Measurements from ENCODE around the gene CD63. TPM values are rescaled to one million over a fixed set of nuclear protein-coding genes. Genes with fewer than 3 reads are reported as not detected.

The CD63 gene
- total and polyA plus RNA-seq, 2 of the 13 experiments (the other 11 are each of a cell fraction or from before 2014, with no cell fraction given): 234 to 277 TPM

GRCh38 chr12:55728939-55729818 is at the start of gene CD63 (continued):
- TF ChIP-seq ZXDC (CRISPR knock-in tag; IDR thresholded peaks at IDR 0.05) (no peak), MAFK (conservative IDR thresholded peaks at IDR 0.05 in 1 of 2, IDR thresholded peaks at IDR 0.05 in 1 of 2; ENCODE audit: low read length in 2 of 2) (no peak), RXRA (CRISPR knock-in tag; IDR thresholded peaks at IDR 0.05) (peak; percentile 57; the same call in 1 of the 2 replicates), FOXK1 (CRISPR knock-in tag; IDR thresholded peaks at IDR 0.05; ENCODE audit: borderline replicate concordance, low read depth) (peak; percentile 49; the same call in 1 of the 2 replicates), NR2F6 (IDR thresholded peaks at IDR 0.05) (peak; percentile 30; the same call in 1 of the 2 replicates), NR2F6 (CRISPR knock-in tag; IDR thresholded peaks at IDR 0.05) (no peak; the same call in 1 of the 2 replicates), BRCA1 (CRISPR knock-in tag; IDR thresholded peaks at IDR 0.05) (no peak), GATAD1 (CRISPR knock-in tag; IDR thresholded peaks at IDR 0.05) (peak; percentile 28; the same call in 1 of the 2 replicates), ZNF446 (CRISPR knock-in tag; IDR thresholded peaks at IDR 0.05) (0 out of 2 replicates have a peak, but pooled peaks have one; percentile 38), ZNF883 (CRISPR knock-in tag; IDR thresholded peaks at IDR 0.05; ENCODE audit: not compliant biosample characterization) (no peak), ZMYM4 (CRISPR knock-in tag; IDR thresholded peaks at IDR 0.05) (no peak; the same call in 1 of the 2 replicates), SSRP1 (CRISPR knock-in tag; IDR thresholded peaks at IDR 0.05) (no peak; the same call in 1 of the 2 replicates), ZNF20 (CRISPR knock-in tag; IDR thresholded peaks at IDR 0.05) (no peak), CREB3 (CRISPR knock-in tag; IDR thresholded peaks at IDR 0.05) (no peak), PHB2 (IDR thresholded peaks at IDR 0.05; ENCODE audit: partially characterized antibody) (no peak), CBX1 (IDR thresholded peaks at IDR 0.05; ENCODE audit: low read depth) (no peak), ZNF615 (CRISPR knock-in tag; IDR thresholded peaks at IDR 0.05; ENCODE audit: borderline replicate concordance) (no peak), NFRKB (IDR thresholded peaks at IDR 0.05) (no peak), ZNF891 (CRISPR knock-in tag; IDR thresholded peaks at IDR 0.05) (no peak), SOX13 (IDR thresholded peaks at IDR 0.05) (no peak), SOX13 (CRISPR knock-in tag; conservative IDR thresholded peaks at IDR 0.05 in 1 of 2, IDR thresholded peaks at IDR 0.05 in 1 of 2) (peak in 1 of 2 experiments; percentile 53; a peak in 1 of 4 replicates), KMT2B (CRISPR knock-in tag; IDR thresholded peaks at IDR 0.05) (peak; percentile 47; the same call in 1 of the 2 replicates), NFE2 (CRISPR knock-in tag; IDR thresholded peaks at IDR 0.05) (no peak)
- TF ChIP-seq, protein P1, sequence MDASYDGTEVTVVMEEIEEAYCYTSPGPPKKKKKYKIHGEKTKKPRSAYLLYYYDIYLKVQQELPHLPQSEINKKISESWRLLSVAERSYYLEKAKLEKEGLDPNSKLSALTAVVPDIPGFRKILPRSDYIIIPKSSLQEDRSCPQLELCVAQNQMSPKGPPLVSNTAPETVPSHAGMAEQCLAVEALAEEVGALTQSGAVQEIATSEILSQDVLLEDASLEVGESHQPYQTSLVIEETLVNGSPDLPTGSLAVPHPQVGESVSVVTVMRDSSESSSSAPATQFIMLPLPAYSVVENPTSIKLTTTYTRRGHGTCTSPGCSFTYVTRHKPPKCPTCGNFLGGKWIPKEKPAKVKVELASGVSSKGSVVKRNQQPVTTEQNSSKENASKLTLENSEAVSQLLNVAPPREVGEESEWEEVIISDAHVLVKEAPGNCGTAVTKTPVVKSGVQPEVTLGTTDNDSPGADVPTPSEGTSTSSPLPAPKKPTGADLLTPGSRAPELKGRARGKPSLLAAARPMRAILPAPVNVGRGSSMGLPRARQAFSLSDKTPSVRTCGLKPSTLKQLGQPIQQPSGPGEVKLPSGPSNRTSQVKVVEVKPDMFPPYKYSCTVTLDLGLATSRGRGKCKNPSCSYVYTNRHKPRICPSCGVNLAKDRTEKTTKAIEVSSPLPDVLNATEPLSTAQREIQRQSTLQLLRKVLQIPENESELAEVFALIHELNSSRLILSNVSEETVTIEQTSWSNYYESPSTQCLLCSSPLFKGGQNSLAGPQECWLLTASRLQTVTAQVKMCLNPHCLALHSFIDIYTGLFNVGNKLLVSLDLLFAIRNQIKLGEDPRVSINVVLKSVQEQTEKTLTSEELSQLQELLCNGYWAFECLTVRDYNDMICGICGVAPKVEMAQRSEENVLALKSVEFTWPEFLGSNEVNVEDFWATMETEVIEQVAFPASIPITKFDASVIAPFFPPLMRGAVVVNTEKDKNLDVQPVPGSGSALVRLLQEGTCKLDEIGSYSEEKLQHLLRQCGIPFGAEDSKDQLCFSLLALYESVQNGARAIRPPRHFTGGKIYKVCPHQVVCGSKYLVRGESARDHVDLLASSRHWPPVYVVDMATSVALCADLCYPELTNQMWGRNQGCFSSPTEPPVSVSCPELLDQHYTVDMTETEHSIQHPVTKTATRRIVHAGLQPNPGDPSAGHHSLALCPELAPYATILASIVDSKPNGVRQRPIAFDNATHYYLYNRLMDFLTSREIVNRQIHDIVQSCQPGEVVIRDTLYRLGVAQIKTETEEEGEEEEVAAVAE (CRISPR knock-in tag; IDR thresholded peaks at IDR 0.05; ENCODE audit: borderline replicate concordance): no peak; the same call in 1 of the 2 replicates

All from HepG2 (cell line).